Measurements from ENCODE around the gene NEUROD4.

DNA sequence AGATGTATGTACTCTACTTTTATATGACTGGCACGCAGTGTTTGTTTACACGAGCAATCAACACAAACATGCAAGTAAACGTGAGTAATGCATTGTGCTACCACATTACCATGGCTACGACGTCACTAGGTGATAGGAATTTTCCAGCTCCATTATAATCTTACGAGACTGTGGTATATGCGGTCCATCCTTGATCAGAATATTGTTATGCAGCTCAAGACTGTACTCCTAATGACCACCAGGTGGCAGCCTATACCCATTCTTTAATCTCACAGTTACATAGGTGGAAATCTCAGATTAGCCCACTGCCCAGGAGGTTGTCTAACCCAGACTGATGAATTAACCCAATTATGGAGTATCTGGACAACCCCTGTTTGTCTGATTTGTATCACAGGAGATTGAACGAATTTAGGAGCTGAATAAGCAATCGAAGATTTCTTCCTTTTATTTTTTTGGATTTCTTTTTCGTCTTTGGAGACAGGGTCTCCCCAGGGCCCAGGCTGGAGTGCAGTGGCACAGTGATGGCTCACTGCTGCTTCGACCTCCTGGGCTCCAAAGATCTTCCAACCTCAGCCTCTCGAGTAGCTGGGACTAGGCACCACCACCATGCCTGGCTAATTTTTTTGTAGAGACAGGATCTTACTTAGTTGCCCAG is 26.5 kb upstream of the NEUROD4 start:
- no peak for TF ChIP-seq EZH2phosphoT487 (IDR thresholded peaks at IDR 0.05; ENCODE audit: borderline replicate concordance, low read depth, low read length)
- TF ChIP-seq, protein P1, sequence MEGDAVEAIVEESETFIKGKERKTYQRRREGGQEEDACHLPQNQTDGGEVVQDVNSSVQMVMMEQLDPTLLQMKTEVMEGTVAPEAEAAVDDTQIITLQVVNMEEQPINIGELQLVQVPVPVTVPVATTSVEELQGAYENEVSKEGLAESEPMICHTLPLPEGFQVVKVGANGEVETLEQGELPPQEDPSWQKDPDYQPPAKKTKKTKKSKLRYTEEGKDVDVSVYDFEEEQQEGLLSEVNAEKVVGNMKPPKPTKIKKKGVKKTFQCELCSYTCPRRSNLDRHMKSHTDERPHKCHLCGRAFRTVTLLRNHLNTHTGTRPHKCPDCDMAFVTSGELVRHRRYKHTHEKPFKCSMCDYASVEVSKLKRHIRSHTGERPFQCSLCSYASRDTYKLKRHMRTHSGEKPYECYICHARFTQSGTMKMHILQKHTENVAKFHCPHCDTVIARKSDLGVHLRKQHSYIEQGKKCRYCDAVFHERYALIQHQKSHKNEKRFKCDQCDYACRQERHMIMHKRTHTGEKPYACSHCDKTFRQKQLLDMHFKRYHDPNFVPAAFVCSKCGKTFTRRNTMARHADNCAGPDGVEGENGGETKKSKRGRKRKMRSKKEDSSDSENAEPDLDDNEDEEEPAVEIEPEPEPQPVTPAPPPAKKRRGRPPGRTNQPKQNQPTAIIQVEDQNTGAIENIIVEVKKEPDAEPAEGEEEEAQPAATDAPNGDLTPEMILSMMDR (conservative IDR thresholded peaks at IDR 0.05; ENCODE audit: low read length) = peak; percentile 96
